ENCODE results near the gene MBD1.

The MBD1 gene

GRCh38 chr18:50279752-50280151, 1.6 kb downstream of the MBD1 start:
- TF ChIP-seq CTCF (IDR thresholded peaks at IDR 0.05), result no peak
- no peak overlapping the region for H3K27ac Mint-ChIP-seq
- no peaks in the 10 kb centered on the region for H3K27me3 Mint-ChIP-seq (ENCODE audit: low read depth, poor library complexity)
- peak overlapping the region; percentile 96 for H3K4me3 Mint-ChIP-seq
- H3K4me1 Mint-ChIP-seq, result peaks cover 30% of the 10 kb centered on the region
- H3K36me3 Mint-ChIP-seq (ENCODE audit: low read depth), result peaks cover 81% of the 10 kb centered on the region
- no peak for DNase-seq
- H3K9me3 Mint-ChIP-seq, result no peaks in the 10 kb centered on the region

GRCh38 chr18:50277942-50278341, 3.4 kb downstream of the MBD1 start:
- peaks cover 81% of the 10 kb centered on the region for H3K36me3 Mint-ChIP-seq (ENCODE audit: low read depth)
- TF ChIP-seq CTCF (IDR thresholded peaks at IDR 0.05), result no peak
- no peak overlapping the region for H3K27ac Mint-ChIP-seq
- H3K4me1 Mint-ChIP-seq, result peaks cover 30% of the 10 kb centered on the region
- H3K9me3 Mint-ChIP-seq, result no peaks in the 10 kb centered on the region
- H3K4me3 Mint-ChIP-seq, result no peak overlapping the region
- no peaks in the 10 kb centered on the region for H3K27me3 Mint-ChIP-seq (ENCODE audit: low read depth, poor library complexity)
- DNase-seq, result no peak

GRCh38 chr18:50276452-50276851, 4.9 kb downstream of the MBD1 start:
- peaks cover 85% of the 10 kb centered on the region for H3K36me3 Mint-ChIP-seq (ENCODE audit: low read depth)
- H3K27ac Mint-ChIP-seq, result no peak overlapping the region
- H3K4me3 Mint-ChIP-seq, result no peak overlapping the region
- no peaks in the 10 kb centered on the region for H3K27me3 Mint-ChIP-seq (ENCODE audit: low read depth, poor library complexity)
- no peak for TF ChIP-seq CTCF (IDR thresholded peaks at IDR 0.05)
- no peak for DNase-seq
- no peaks in the 10 kb centered on the region for H3K9me3 Mint-ChIP-seq
- H3K4me1 Mint-ChIP-seq, result peaks cover 26% of the 10 kb centered on the region

- no peak for DNase-seq
- no peak overlapping the region for H3K27ac Mint-ChIP-seq
- H3K4me3 Mint-ChIP-seq, result no peak overlapping the region
- peaks cover 17% of the 10 kb centered on the region for H3K4me1 Mint-ChIP-seq
- H3K27me3 Mint-ChIP-seq (ENCODE audit: low read depth, poor library complexity), result no peaks in the 10 kb centered on the region
- TF ChIP-seq CTCF (IDR thresholded peaks at IDR 0.05), result no peak
- no peaks in the 10 kb centered on the region for H3K9me3 Mint-ChIP-seq
- peaks cover 83% of the 10 kb centered on the region for H3K36me3 Mint-ChIP-seq (ENCODE audit: low read depth)
These were observed 5.8 kb downstream of the MBD1 start for GRCh38 chr18:50275503-50276036.

GRCh38 chr18:50274941-50275340, 6.4 kb downstream of the MBD1 start:
- Mint-ChIP-seq H3K36me3 (ENCODE audit: low read depth) (peaks cover 83% of the 10 kb centered on the region), H3K9me3 (no peaks in the 10 kb centered on the region), H3K4me3 (no peak overlapping the region), H3K27ac (no peak overlapping the region), H3K4me1 (peaks cover 11% of the 10 kb centered on the region), H3K27me3 (ENCODE audit: low read depth, poor library complexity) (no peaks in the 10 kb centered on the region)
- DNase-seq, result no peak
- TF ChIP-seq CTCF (IDR thresholded peaks at IDR 0.05), result no peak

GRCh38 chr18:50274044-50274442, 7.3 kb downstream of the MBD1 start:
- Mint-ChIP-seq H3K36me3 (ENCODE audit: low read depth) (peaks cover 86% of the 10 kb centered on the region), H3K9me3 (no peaks in the 10 kb centered on the region), H3K4me1 (peaks cover 4% of the 10 kb centered on the region), H3K27me3 (ENCODE audit: low read depth, poor library complexity) (no peaks in the 10 kb centered on the region), H3K27ac (no peak overlapping the region), H3K4me3 (no peak overlapping the region)
- TF ChIP-seq CTCF (IDR thresholded peaks at IDR 0.05), result no peak
- DNase-seq, result no peak
